GM12864 (cell line): ENCODE measurements around the gene CSNK1G3.

Source experiments
- DNase-seq: peaks from one replicate; pipeline ENCODE4 v3.0.0-alpha.2; 2011; ENCODE audit warnings: low read depth
- H3K4me3 ChIP-seq: 2 replicates; pipeline ENCODE4 v1.5.1; 2011; ENCODE audit warnings: mild to moderate bottlenecking, low read depth, low read length, control low read depth
- CTCF ChIP-seq: IDR thresholded peaks from 2 replicates; pipeline ENCODE4 v1.5.1; 2011; ENCODE audit warnings: low read depth, mild to moderate bottlenecking, moderate library complexity, low read length, control low read depth, inconsistent platforms; ENCODE audit errors: missing control alignments

CSNK1G3 gene

DNA sequence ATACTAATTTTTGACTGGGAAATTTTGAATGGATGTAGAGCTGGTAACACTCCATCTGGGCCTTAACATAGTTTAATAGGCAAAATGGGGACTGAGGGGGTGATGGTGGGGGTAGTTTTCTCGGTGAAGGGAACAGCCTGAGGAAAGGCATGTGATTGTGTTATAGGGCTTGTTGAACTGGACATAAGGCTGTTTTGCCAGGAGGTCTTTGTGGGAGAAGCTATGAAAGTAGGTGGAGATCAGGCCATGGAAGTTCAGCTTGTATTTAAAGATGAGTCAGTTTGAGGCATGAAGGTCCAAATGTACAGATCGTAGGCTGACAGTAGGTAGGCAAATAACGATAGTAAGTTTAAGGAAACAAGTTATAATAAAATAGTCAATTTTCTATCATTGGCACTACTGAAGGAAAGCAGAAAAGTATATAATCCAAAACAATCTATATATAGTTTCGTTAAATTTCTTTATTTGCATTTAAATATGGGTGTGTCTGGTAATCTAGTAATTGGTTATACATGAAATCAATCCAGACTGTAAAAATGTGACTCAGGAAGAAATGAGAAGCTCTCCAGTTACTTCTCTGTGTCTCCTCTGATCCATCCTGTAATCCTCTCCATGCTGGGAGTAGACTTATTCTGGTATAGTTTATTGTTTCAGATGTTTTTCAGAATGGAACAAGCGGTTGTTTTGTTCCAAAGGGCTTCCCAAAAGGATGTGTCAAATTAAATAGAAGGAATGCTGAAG, 2.8 kb downstream of the CSNK1G3 start:
- no peak for DNase-seq
- no peak for TF ChIP-seq CTCF
- H3K4me3 ChIP-seq = no peak overlapping the region

GRCh38 chr5:123515904-123516303, 3.9 kb downstream of the CSNK1G3 start:
- DNase-seq = no peak
- no peak for TF ChIP-seq CTCF
- H3K4me3 ChIP-seq = no peak overlapping the region

- DNase-seq = no peak
- no peak for TF ChIP-seq CTCF
- no peak overlapping the region for H3K4me3 ChIP-seq
Measured at GRCh38 chr5:123517476-123517875, 5.5 kb downstream of the CSNK1G3 start.

DNA sequence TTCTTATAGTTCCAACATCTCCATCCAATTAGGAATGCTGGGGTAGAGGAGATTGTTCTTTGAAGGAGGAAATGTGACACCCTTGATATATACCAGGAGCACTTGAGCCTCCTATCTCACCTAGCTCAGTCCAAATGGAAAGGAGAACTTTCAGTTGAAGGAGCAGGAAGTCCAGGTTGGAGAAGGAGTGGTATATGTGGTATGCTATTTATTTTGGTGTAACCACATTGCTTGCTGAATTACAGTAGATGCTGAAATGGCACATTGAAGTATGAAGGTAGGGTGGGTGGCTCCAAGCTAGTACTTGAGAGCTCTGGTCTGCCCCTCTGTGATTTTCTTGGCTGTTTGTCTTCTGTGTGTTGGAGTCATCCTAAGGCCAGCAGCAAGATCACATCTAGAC, 6.1 kb downstream of the CSNK1G3 start:
- no peak for TF ChIP-seq CTCF
- no peak for DNase-seq

DNA sequence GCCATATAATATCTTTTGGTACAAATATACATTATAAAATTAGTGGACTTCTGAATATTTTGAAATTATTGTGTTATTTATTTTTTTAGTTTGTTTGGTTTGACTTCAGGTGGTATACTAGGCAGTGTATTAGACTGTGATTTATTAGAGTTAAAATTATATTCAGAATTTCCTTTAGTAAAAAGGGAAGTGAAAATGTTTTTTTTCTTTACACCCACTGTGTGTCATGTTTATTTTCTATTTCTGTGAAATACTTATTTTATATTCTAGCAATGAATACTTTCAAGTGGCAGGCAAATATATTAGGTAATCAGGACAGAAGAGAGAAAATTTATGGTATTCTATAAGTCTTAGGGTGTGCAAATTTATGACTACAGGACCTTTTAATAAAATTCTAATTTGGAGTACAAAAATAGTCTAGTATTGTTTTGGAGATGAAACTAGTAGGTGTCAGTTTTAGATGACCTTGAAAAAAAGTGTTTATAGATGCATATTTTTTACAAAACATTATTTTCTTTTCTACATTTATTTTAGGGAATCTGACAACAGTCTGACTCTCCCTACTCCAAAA, 8.8 kb downstream of the CSNK1G3 start:
- H3K4me3 ChIP-seq = no peak overlapping the region
- DNase-seq = no peak
- TF ChIP-seq CTCF = no peak

More for the DNA sequence above, 6.1 kb downstream of the CSNK1G3 start:
- no peak overlapping the region for H3K4me3 ChIP-seq

- no peak for TF ChIP-seq CTCF
- no peak for DNase-seq
Measured at GRCh38 chr5:123524146-123524545, 12.2 kb downstream of the CSNK1G3 start.

DNA sequence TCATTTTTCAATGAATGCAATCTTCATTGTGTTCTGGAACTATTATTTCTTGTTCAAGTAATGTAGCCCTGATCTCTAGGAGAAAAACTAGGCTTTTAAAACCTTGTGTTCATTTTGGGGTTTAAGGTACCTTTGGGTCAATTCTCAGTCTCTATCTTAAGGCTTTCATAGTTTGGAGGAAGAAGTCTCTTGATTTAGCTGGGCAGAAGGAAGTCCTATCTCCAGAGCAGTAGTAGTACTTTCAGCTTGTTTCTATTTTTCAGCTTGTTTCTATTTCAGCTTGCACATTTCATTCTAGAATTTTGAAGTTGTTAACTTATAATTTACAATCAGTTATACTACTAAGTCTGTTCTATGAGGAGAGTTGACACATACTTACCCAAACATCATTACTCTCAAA, 15.2 kb downstream of the CSNK1G3 start:
- H3K4me3 ChIP-seq = no peak overlapping the region
- no peak for TF ChIP-seq CTCF
- DNase-seq = no peak

More at GRCh38 chr5:123524146-123524545, 12.2 kb downstream of the CSNK1G3 start:
- no peak overlapping the region for H3K4me3 ChIP-seq
